Left lung (tissue), 10 donors: Measurements from ENCODE around the gene BBS7. TPM values are rescaled to one million over a fixed set of nuclear protein-coding genes. Genes with fewer than 3 reads are reported as not detected.

ENCODE experiments used
- ATAC-seq: fragments of 200-7000 bp; cut with Tn5 transposase; one replicate; pipeline ENCODE4 v1.9.1; 2020; ENCODE audit warnings: moderate library complexity
- DNase-seq, 4 donors: peaks; one replicate each; pipeline ENCODE4 v3.0.0-alpha.2; 2013 to 2020
- H3K27ac ChIP-seq, 2 donors: fragments of 200-600 bp; sonication (generic) in 1 of 2; one replicate each; pipeline versions ENCODE4 v1.5.0 to v1.8.0; 2020 to 2021
- H3K27me3 ChIP-seq, 2 donors: fragments of 200-600 bp; sonication (generic) in 1 of 2; one replicate each; pipeline versions ENCODE4 v1.5.0 to v1.8.0; 2020 to 2021
- H3K36me3 ChIP-seq, 2 donors: fragments of 200-600 bp; sonication (generic) in 1 of 2; one replicate each; pipeline versions ENCODE4 v1.5.0 to v1.8.0; 2020 to 2021
- H3K4me1 ChIP-seq, 2 donors: fragments of 200-600 bp; one replicate each; pipeline ENCODE4 v1.8.0; 2021
- H3K4me3 ChIP-seq, 2 donors: fragments of 200-600 bp; sonication (generic) in 1 of 2; one replicate each; pipeline versions ENCODE4 v1.5.0 to v1.8.0; 2020 to 2021; ENCODE audit warnings: mild to moderate bottlenecking in 1 of 2
- H3K9me3 ChIP-seq, 2 donors: fragments of 200-600 bp; sonication (generic) in 1 of 2; one replicate each; pipeline versions ENCODE4 v1.5.0 to v1.8.0; 2020 to 2021
- CTCF ChIP-seq, 2 donors: fragments of 200-600 bp; sonication (generic) in 1 of 2; IDR thresholded peaks; one replicate each; pipeline versions ENCODE4 v1.5.0 to v1.8.0; 2021; ENCODE audit warnings: antibody characterized with exemption in 2 of 2
- intact Hi-C, 2 donors: fragments of 100-400 bp; cut with DNase I; formaldehyde crosslinking; loops; one replicate each; pipeline versions ENCODE4 v1.11.2 to v1.14.2; 2022
- polyA plus RNA-seq, 6 donors: library from polyadenylated mRNA; unstranded; fragments of 120-200 nt; gene quantifications; one replicate each; pipeline ENCODE4 v1.2.1, GENCODE V29; 2013; ENCODE audit not compliant: insufficient read length in 6 of 6
- total RNA-seq, 2 donors: library from RNA; stranded (reverse); fragmentation: NEBNext Ultra II Directional; extraction: Animal tissue kit (Norgen Biotek cat#: 25700); gene quantifications; one replicate each; pipeline ENCODE4 v1.2.1, GENCODE V29; 2021
- donor health status: DM: no; HTN: yes; CAD: no.
- donor health status: DM: no; HTN: no; CAD: no.

Gene BBS7
- total and polyA plus RNA-seq, 8 donors = 12.5 to 32.6 (median 28.5) TPM

GRCh38 chr4:121806411-121806810, 63.9 kb downstream of the BBS7 start:
- ATAC-seq (no peak), DNase-seq (peak in 1 of 4 donors; percentile 15)
- peaks cover 0 to 89% of the 10 kb centered on the region in 2 donors for H3K36me3 ChIP-seq
- H3K27ac ChIP-seq = no peak overlapping the region
- H3K9me3 ChIP-seq = no peaks in the 10 kb centered on the region
- intact Hi-C loops = no loop called here
- no peak for TF ChIP-seq CTCF (IDR thresholded peaks at IDR 0.05)
- H3K4me1 ChIP-seq = peaks cover 4 to 13% of the 10 kb centered on the region in 2 donors
- H3K27me3 ChIP-seq = no peaks in the 10 kb centered on the region
- no peak overlapping the region for H3K4me3 ChIP-seq

GRCh38 chr4:121801715-121802075, 68.6 kb downstream of the BBS7 start:
- TF ChIP-seq CTCF (IDR thresholded peaks at IDR 0.05) = no peak
- Histone ChIP-seq H3K4me3 (peak overlapping the region; percentile 86 to 88), H3K9me3 (no peaks in the 10 kb centered on the region), H3K36me3 (peaks cover 0 to 41% of the 10 kb centered on the region in 2 donors), H3K27ac (peak overlapping the region in 1 of 2 donors; percentile 97), H3K4me1 (peaks cover 4 to 27% of the 10 kb centered on the region in 2 donors), H3K27me3 (no peaks in the 10 kb centered on the region)
- ATAC-seq (no peak), DNase-seq (no peak)
- intact Hi-C loops = no loop called here

GRCh38 chr4:121800961-121801714, 69.1 kb downstream of the BBS7 start, which contains the start of gene EXOSC9:
Gene EXOSC9 (plus strand): TSS chr4:121801323. CDS start chr4:121801425, 102 bp downstream.
- intact Hi-C loops = no loop called here

GRCh38 chr4:121800638-121800960, 69.7 kb downstream of the BBS7 start:
- peaks cover 0 to 30% of the 10 kb centered on the region in 2 donors for H3K36me3 ChIP-seq
- peak overlapping the region; percentile 91 to 97 for H3K27ac ChIP-seq
- H3K27me3 ChIP-seq = no peaks in the 10 kb centered on the region
- no peaks in the 10 kb centered on the region for H3K9me3 ChIP-seq
- no peak for TF ChIP-seq CTCF (IDR thresholded peaks at IDR 0.05)
- intact Hi-C loops = no loop called here
- DNase-seq = no peak
- peak; percentile 45 for ATAC-seq
- peaks cover 4 to 27% of the 10 kb centered on the region in 2 donors for H3K4me1 ChIP-seq
- H3K4me3 ChIP-seq = peak overlapping the region; percentile 86 to 88

More at GRCh38 chr4:121800961-121801714, 69.1 kb downstream of the BBS7 start, which contains the start of gene EXOSC9:
- TF ChIP-seq CTCF (IDR thresholded peaks at IDR 0.05) = peak in 1 of 2 donors; percentile 23
- H3K4me1 ChIP-seq = peaks cover 4 to 27% of the 10 kb centered on the region in 2 donors
- ATAC-seq (peak; percentile 88), DNase-seq (peak; percentile 93 to 97 (median 96))
- no peaks in the 10 kb centered on the region for H3K9me3 ChIP-seq
- H3K27ac ChIP-seq = peak within 1 kb of the TSS; percentile 91 to 97
- H3K4me3 ChIP-seq = peak within 1 kb of the TSS; percentile 86 to 88
- no peaks in the 10 kb centered on the region for H3K27me3 ChIP-seq
- H3K36me3 ChIP-seq = peaks cover 0 to 36% of the 10 kb centered on the region in 2 donors

GRCh38 chr4:121799867-121800501, 70.3 kb downstream of the BBS7 start:
- Histone ChIP-seq H3K36me3 (peaks cover 0 to 24% of the 10 kb centered on the region in 2 donors), H3K27me3 (no peaks in the 10 kb centered on the region), H3K27ac (peak overlapping the region; percentile 91 to 97), H3K4me1 (peaks cover 4 to 27% of the 10 kb centered on the region in 2 donors), H3K9me3 (no peaks in the 10 kb centered on the region), H3K4me3 (peak overlapping the region in 1 of 2 donors; percentile 88)
- ATAC-seq (peak; percentile 64), DNase-seq (no peak)
- no peak for TF ChIP-seq CTCF (IDR thresholded peaks at IDR 0.05)
- intact Hi-C loops = no loop called here
